Activated naive CD8-positive, alpha-beta T cell treated with anti-CD3 and anti-CD28 coated beads for 36 hours (primary cell): ENCODE data around the gene TRDMT1. TPM values are rescaled to one million over a fixed set of nuclear protein-coding genes. Genes with fewer than 3 reads are reported as not detected.

Source experiments
- DNase-seq: peaks from one replicate; pipeline ENCODE4 v3.0.0; 2021
- H3K27ac Mint-ChIP-seq: one replicate; pipeline ENCODE4 v1.8.0; 2022; ENCODE audit warnings: mild to moderate bottlenecking, moderate library complexity, mixed read lengths
- H3K27me3 Mint-ChIP-seq: one replicate; pipeline ENCODE4 v1.8.0; 2022; ENCODE audit warnings: mild to moderate bottlenecking, mixed read lengths
- H3K36me3 Mint-ChIP-seq: one replicate; pipeline ENCODE4 v1.8.0; 2021; ENCODE audit warnings: mild to moderate bottlenecking, mixed read lengths
- H3K4me1 Mint-ChIP-seq: one replicate; pipeline ENCODE4 v1.8.0; 2021; ENCODE audit warnings: mixed read lengths
- H3K4me3 Mint-ChIP-seq: one replicate; pipeline ENCODE4 v1.8.0; 2022; ENCODE audit warnings: mild to moderate bottlenecking, moderate library complexity, mixed read lengths
- H3K9me3 Mint-ChIP-seq: one replicate; pipeline ENCODE4 v1.8.0; 2022; ENCODE audit warnings: mixed read lengths
- total RNA-seq, 2 experiments: library from RNA; stranded (reverse); gene quantifications; one replicate each; pipeline ENCODE4 v1.2.3, GENCODE V29; 2021

The TRDMT1 gene, protein sequence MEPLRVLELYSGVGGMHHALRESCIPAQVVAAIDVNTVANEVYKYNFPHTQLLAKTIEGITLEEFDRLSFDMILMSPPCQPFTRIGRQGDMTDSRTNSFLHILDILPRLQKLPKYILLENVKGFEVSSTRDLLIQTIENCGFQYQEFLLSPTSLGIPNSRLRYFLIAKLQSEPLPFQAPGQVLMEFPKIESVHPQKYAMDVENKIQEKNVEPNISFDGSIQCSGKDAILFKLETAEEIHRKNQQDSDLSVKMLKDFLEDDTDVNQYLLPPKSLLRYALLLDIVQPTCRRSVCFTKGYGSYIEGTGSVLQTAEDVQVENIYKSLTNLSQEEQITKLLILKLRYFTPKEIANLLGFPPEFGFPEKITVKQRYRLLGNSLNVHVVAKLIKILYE
- 1 to 10 TPM; 9.5 to 9.6 TPM for total RNA-seq

- Mint-ChIP-seq H3K27ac (peak within 1 kb of the TSS; percentile 92), H3K4me3 (peak within 1 kb of the TSS; percentile 88), H3K36me3 (peaks cover 7% of the 10 kb centered on the region), H3K9me3 (no peaks in the 10 kb centered on the region), H3K4me1 (peaks cover 40% of the 10 kb centered on the region), H3K27me3 (no peaks in the 10 kb centered on the region)
- DNase-seq = peak; percentile 86
These were observed at the start of gene TRDMT1 for GRCh38 chr10:17200912-17201793. Gene TRDMT1 (minus strand): TSS chr10:17201672. CDS start chr10:17201634, 38 bp downstream.

- no peaks in the 10 kb centered on the region for H3K27me3 Mint-ChIP-seq
- no peak for DNase-seq
These were observed 49.3 kb upstream of the TRDMT1 start for GRCh38 chr10:17250736-17251135.

DNA sequence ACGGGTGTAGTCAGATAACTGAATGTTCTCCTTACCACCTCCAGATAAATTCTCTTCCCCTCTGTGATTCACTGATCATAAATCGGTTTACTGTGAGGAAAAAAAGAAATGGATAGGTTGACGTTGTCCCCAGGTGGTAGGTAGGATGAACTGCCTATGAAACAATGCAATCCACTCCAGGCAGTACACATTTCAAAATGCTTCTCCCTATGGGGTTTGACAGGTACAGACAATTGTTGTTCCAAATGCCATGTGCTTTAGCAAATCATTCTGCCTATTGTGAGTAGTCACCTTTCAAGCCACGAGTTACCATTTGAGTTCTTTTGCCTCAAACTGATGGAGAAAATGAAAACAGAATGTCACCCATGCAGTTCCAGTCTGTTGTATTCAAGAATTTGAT, 48.3 kb upstream of the TRDMT1 start:
- no peaks in the 10 kb centered on the region for H3K27me3 Mint-ChIP-seq

More at GRCh38 chr10:17250736-17251135, 49.3 kb upstream of the TRDMT1 start:
- no peaks in the 10 kb centered on the region for H3K36me3 Mint-ChIP-seq
- H3K27ac Mint-ChIP-seq = no peak overlapping the region
- no peak overlapping the region for H3K4me3 Mint-ChIP-seq
- peaks cover 3% of the 10 kb centered on the region for H3K4me1 Mint-ChIP-seq
- peaks cover 2% of the 10 kb centered on the region for H3K9me3 Mint-ChIP-seq

GRCh38 chr10:17248964-17249363, 47.5 kb upstream of the TRDMT1 start:
- H3K27me3 Mint-ChIP-seq = no peaks in the 10 kb centered on the region
- no peaks in the 10 kb centered on the region for H3K4me1 Mint-ChIP-seq
- no peak for DNase-seq
- no peak overlapping the region for H3K27ac Mint-ChIP-seq
- H3K4me3 Mint-ChIP-seq = no peak overlapping the region
- H3K36me3 Mint-ChIP-seq = no peaks in the 10 kb centered on the region
- H3K9me3 Mint-ChIP-seq = peaks cover 2% of the 10 kb centered on the region

More for the DNA sequence above, 48.3 kb upstream of the TRDMT1 start:
- Mint-ChIP-seq H3K9me3 (peaks cover 2% of the 10 kb centered on the region), H3K27ac (no peak overlapping the region), H3K4me3 (no peak overlapping the region), H3K4me1 (no peaks in the 10 kb centered on the region), H3K36me3 (no peaks in the 10 kb centered on the region)
- DNase-seq = no peak

DNA sequence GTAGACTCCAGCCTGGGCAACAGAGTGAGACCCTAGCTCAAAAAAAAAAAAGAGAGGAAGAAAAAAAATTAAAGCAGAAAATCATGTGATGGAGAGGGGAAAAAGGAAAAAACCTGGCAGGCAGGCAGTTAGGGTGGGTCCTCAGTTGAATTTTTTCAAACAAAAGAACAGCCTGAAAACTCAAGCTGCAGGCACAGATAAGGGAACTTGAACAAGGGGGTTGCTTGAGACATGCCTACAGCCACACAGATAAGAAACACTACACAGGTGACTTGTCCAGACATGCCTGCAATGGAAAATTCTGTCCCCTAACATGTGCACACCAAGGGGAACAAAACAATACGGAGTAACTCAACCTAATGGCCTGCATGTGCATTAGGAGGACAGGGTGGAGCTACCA, 45.7 kb upstream of the TRDMT1 start:
- H3K27ac Mint-ChIP-seq = no peak overlapping the region
- H3K27me3 Mint-ChIP-seq = no peaks in the 10 kb centered on the region
- H3K36me3 Mint-ChIP-seq = no peaks in the 10 kb centered on the region
- peaks cover 2% of the 10 kb centered on the region for H3K9me3 Mint-ChIP-seq
- H3K4me3 Mint-ChIP-seq = no peak overlapping the region
- H3K4me1 Mint-ChIP-seq = no peaks in the 10 kb centered on the region
- DNase-seq = no peak

DNA sequence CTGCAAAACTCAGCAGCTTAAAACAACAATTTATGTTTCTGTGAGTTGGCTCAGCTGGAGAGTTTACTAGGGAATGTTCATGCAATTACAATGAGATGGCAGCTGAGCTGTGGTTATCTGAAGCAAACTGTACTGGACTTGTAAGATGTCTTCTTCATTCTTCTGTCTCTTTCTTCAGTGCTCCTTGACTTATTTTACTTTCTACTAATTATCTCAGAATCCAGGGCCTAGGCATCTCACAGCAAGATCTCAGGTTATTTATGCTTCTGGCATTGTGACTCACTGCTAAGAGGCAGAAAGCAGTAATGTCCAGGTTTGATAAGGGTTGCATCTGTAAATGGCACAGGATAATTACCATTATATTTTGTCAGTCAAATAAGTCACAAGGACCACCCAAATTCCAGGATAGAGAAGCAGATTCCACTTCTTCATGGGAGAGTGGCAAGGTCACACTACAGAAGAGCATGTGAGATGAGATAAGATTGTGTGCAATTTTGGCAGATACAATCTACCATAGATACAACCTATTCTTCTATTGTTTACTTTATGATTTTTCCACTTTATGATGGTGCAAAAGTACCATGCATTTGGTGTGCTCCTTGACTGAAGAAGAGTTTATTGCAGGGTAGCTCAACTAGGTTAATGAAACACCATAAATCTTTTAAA, 43.4 kb upstream of the TRDMT1 start:
- H3K9me3 Mint-ChIP-seq = peaks cover 2% of the 10 kb centered on the region
- no peaks in the 10 kb centered on the region for H3K27me3 Mint-ChIP-seq
- no peak overlapping the region for H3K27ac Mint-ChIP-seq
- H3K36me3 Mint-ChIP-seq = no peaks in the 10 kb centered on the region
- no peak overlapping the region for H3K4me3 Mint-ChIP-seq
- no peak for DNase-seq
- peaks cover 7% of the 10 kb centered on the region for H3K4me1 Mint-ChIP-seq

DNA sequence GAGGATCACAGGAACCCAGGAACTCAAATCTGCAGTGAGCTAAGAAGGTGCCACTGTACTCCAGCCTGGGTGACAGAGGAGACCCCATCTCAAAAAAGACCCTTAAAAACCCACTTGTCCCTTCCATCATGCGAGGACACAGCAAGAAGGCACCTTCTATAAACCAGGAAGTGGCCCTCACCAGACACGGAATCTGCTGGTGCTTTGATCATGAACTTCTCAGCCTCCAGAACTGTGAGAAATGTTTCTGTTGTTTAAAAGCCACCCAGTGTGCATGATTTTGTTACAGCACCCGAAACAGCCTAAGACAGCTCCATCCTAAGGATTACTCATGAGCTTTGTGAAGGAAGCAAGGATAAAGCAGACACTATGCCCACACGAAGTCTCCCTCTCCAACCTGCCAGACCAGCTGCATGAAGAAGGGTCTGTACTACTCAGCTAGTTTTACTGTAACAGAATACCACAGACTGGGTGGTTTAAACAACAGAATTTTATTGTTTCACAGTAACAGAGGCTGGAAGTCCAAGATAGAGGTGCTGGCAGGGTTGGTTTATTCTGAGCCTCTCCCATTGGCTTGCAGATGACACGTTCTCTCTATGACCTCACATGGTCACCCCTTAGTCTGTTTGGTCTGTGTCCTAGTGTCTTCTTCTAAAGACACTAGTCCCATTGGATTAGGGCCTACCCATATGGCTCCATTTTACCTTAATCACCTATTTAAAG, 40.3 kb upstream of the TRDMT1 start:
- Mint-ChIP-seq H3K27ac (no peak overlapping the region), H3K9me3 (no peaks in the 10 kb centered on the region), H3K4me1 (peaks cover 10% of the 10 kb centered on the region), H3K4me3 (no peak overlapping the region), H3K36me3 (peaks cover 2% of the 10 kb centered on the region), H3K27me3 (no peaks in the 10 kb centered on the region)
- no peak for DNase-seq

DNA sequence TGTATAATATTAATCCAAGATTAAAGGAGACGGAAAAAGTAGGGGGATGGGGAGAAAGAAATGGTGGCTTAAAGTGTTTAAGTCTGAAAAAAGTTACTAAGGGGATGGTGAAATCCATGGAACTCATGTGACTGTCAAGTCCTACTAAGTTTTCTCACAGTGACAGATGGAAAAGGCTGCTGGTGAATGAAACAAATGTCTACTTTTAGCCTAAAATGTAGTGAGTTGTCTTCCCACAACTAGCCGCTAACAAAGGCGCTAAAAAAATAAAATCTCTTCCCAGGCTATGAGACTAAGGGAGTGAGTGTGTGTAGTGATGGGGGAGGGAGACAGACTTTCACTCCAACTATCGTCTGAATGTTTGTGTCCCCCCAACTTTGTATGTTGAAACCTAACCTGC, 39.1 kb upstream of the TRDMT1 start:
- no peak overlapping the region for H3K4me3 Mint-ChIP-seq

DNA sequence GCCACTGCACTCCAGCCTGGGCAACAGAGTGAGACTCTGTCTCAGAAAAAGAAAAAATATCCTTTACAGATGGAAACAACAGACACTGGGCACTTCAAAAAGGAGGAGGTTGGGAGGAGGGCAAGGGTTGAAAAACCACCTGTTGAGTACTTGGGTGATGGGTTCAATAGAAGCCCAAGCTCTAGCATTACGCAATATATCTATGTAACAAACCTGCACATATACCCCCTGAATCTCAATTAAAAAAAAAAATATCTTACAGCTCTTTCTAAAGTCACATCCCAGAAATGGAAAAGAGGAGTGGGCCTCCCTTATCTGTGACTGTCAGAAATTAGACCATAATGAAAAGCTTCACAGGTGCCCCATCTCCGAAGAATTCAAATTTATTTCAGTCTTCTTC, 38.6 kb upstream of the TRDMT1 start:
- Mint-ChIP-seq H3K27me3 (no peaks in the 10 kb centered on the region), H3K27ac (no peak overlapping the region), H3K9me3 (no peaks in the 10 kb centered on the region), H3K36me3 (peaks cover 18% of the 10 kb centered on the region), H3K4me3 (no peak overlapping the region), H3K4me1 (peaks cover 23% of the 10 kb centered on the region)
- no peak for DNase-seq

More for the DNA sequence above, 39.1 kb upstream of the TRDMT1 start:
- no peaks in the 10 kb centered on the region for H3K27me3 Mint-ChIP-seq
- H3K36me3 Mint-ChIP-seq = peaks cover 13% of the 10 kb centered on the region
- no peak for DNase-seq
- H3K9me3 Mint-ChIP-seq = no peaks in the 10 kb centered on the region
- no peak overlapping the region for H3K27ac Mint-ChIP-seq
- H3K4me1 Mint-ChIP-seq = peaks cover 18% of the 10 kb centered on the region

DNA sequence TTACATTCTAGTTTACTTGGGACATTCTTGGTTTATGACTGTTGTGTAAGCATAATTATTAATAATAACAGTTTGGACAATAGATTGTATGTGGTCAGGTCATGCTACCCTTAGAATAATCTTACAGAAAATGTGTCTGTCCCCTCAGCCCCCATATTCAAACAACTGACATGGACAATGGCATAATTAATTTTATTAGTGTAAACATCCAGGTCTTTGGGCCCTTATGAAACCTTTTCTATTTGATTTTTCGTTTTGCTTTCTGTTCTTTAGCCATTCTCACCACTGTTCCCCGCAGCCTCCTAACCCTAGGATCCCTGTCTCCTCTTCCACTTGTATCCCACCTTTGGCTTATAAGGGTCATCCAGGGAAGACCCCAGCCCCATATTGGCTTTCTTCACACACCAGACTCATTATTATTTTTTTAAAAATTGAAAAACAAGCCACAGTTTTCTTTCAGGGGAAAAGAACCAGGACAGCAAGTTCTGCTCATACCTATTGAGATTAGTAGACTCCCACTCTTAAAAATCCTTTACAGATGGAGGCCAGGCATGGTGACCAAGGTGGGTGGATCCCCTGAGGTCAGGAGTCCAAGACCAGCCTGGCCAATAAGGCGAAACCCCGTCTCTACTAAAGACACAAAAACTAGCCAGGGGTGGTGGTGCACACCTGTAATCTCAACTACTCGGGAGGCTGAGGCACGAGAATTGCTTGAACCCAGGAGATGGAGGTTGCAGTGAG, 38.0 kb upstream of the TRDMT1 start:
- Mint-ChIP-seq H3K27me3 (no peaks in the 10 kb centered on the region), H3K4me3 (no peak overlapping the region), H3K9me3 (no peaks in the 10 kb centered on the region), H3K27ac (peak overlapping the region; percentile 41), H3K4me1 (peaks cover 29% of the 10 kb centered on the region), H3K36me3 (peaks cover 24% of the 10 kb centered on the region)
- no peak for DNase-seq

- H3K4me1 Mint-ChIP-seq = peaks cover 35% of the 10 kb centered on the region
- peaks cover 32% of the 10 kb centered on the region for H3K36me3 Mint-ChIP-seq
- peak overlapping the region; percentile 13 for H3K27ac Mint-ChIP-seq
- H3K9me3 Mint-ChIP-seq = no peaks in the 10 kb centered on the region
- H3K27me3 Mint-ChIP-seq = no peaks in the 10 kb centered on the region
- H3K4me3 Mint-ChIP-seq = no peak overlapping the region
- DNase-seq = no peak
These were observed 37.2 kb upstream of the TRDMT1 start for GRCh38 chr10:17238445-17239291.

DNA sequence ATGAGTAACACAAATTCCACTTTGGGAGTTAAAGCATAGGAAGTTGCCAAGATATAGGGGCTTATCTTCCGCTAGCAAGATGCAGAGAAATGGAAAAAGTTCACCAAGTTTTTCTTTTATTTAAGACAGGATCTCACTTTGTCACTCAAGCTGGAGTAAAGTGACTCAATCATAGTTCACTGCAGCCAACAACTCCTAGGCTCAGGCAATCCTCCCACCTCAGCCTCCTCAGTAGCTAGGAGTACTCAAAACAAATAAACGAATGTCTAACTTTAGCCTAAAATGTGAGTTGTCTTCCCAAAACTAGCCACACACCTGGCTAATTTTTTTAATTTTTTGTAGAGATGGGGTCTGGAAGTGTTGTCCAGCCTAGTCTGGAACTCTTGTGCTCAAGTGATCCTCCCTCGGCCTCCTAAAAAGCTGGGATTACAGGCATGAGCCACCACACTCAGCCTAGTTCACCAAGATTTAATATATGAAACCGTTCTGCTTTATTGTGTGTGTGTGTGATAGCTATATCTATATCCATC, 36.5 kb upstream of the TRDMT1 start:
- H3K9me3 Mint-ChIP-seq = no peaks in the 10 kb centered on the region
- peaks cover 38% of the 10 kb centered on the region for H3K4me1 Mint-ChIP-seq
- no peak overlapping the region for H3K27ac Mint-ChIP-seq
- H3K36me3 Mint-ChIP-seq = peaks cover 39% of the 10 kb centered on the region
- no peak overlapping the region for H3K4me3 Mint-ChIP-seq
- no peak for DNase-seq
- H3K27me3 Mint-ChIP-seq = no peaks in the 10 kb centered on the region

DNA sequence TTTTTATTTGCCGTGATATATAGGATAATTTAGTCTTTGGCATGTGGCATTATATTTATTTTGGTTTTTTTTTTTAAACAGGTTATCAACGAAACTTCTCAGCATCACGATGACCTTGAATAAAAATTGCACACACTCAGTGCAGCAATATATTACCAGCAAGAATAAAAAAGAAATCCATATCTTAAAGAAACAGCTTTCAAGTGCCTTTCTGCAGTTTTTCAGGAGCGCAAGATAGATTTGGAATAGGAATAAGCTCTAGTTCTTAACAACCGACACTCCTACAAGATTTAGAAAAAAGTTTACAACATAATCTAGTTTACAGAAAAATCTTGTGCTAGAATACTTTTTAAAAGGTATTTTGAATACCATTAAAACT, 35.7 kb upstream of the TRDMT1 start:
- no peak overlapping the region for H3K27ac Mint-ChIP-seq
- H3K4me1 Mint-ChIP-seq = peaks cover 43% of the 10 kb centered on the region
- no peaks in the 10 kb centered on the region for H3K27me3 Mint-ChIP-seq
- no peaks in the 10 kb centered on the region for H3K9me3 Mint-ChIP-seq
- no peak overlapping the region for H3K4me3 Mint-ChIP-seq
- DNase-seq = no peak
- peaks cover 46% of the 10 kb centered on the region for H3K36me3 Mint-ChIP-seq
